Panc1 (cell line): ENCODE data around the gene IGSF11. TPM values are rescaled to one million over a fixed set of nuclear protein-coding genes. Genes with fewer than 3 reads are reported as not detected.

Source experiments
- ATAC-seq: fragments of 200-7000 bp; cut with Tn5 transposase; 2 replicates; pipeline ENCODE4 v1.9.1; 2020; ENCODE audit warnings: mild to moderate bottlenecking, moderate library complexity
- BruUV-seq: library from RNA; stranded (reverse); fragments of 400-500 nt; replicated peaks from 2 replicates; lab custom pipeline; 2021; lab: Mats Ljungman, UMichigan
- CTCF ChIA-PET: fragments of 300-600 bp; sonication (Branson Sonifier 250); formaldehyde crosslinking; loops from one replicate; lab custom pipeline; 2022; ENCODE audit warnings: antibody characterized with exemption; lab: Charles Lee
- POLR2A ChIA-PET: fragments of 300-600 bp; sonication (Branson Sonifier 250); formaldehyde crosslinking; loops from one replicate; lab custom pipeline; 2022; ENCODE audit warnings: antibody characterized with exemption; lab: Charles Lee
- DNase-seq: peaks from one replicate; pipeline ENCODE4 v3.0.0-alpha.2; 2010; ENCODE audit warnings: low read depth, low spot score
- H3K27ac ChIP-seq: 2 replicates; pipeline ENCODE4 v1.5.1; 2011; ENCODE audit warnings: mild to moderate bottlenecking, low read length, inconsistent platforms
- H3K27me3 ChIP-seq: fragments of 200-500 bp; sonication (Bioruptor generic); 2 replicates; pipeline ENCODE4 v1.6.0; 2014; ENCODE audit warnings: low read length, inconsistent platforms; ENCODE audit not compliant: control insufficient read depth, insufficient read depth
- H3K36me3 ChIP-seq: fragments of 200-500 bp; sonication (Bioruptor generic); 2 replicates; pipeline ENCODE4 v1.5.1; 2014; ENCODE audit warnings: inconsistent platforms, mild to moderate bottlenecking, low read length, moderate library complexity; ENCODE audit not compliant: control insufficient read depth, insufficient read depth
- H3K4me1 ChIP-seq: 2 replicates; pipeline ENCODE4 v1.5.1; 2011; ENCODE audit warnings: inconsistent platforms, mild to moderate bottlenecking, low read length, moderate library complexity; ENCODE audit not compliant: control insufficient read depth, insufficient read depth
- H3K4me3 ChIP-seq, 2 experiments: 2 replicates each; pipeline ENCODE4 v1.5.1; 2011 to 2012; ENCODE audit warnings: low read depth in 2 of 2, low read length in 2 of 2, mild to moderate bottlenecking in 2 of 2, inconsistent platforms in 1 of 2, moderate library complexity in 1 of 2
- H3K9me3 ChIP-seq: fragments of 200-500 bp; sonication (Bioruptor generic); 2 replicates; pipeline ENCODE4 v1.5.1; 2014; ENCODE audit warnings: low read depth, mild to moderate bottlenecking, inconsistent platforms, low read length, moderate library complexity; ENCODE audit not compliant: control insufficient read depth, insufficient read depth
- CTCF ChIP-seq: fragments of 450-650 bp; IDR thresholded peaks from 2 replicates; pipeline ENCODE4 v1.5.1; 2017; ENCODE audit warnings: mild to moderate bottlenecking
- POLR2AphosphoS5 ChIP-seq: IDR thresholded peaks from 2 replicates; pipeline ENCODE4 v1.6.1; 2012; ENCODE audit warnings: mild to moderate bottlenecking, low read depth, low read length, moderate library complexity
- SIN3A ChIP-seq: IDR thresholded peaks from 2 replicates; pipeline ENCODE4 v1.6.1; 2012; ENCODE audit warnings: low read depth, mild to moderate bottlenecking, low read length, moderate library complexity, borderline replicate concordance; ENCODE audit not compliant: insufficient read depth
- TCF7L2 ChIP-seq: IDR thresholded peaks from 2 replicates; pipeline ENCODE4 v1.6.1; 2011; ENCODE audit warnings: mild to moderate bottlenecking, low read depth, low read length, inconsistent platforms
- in situ Hi-C: cut with HindIII; loops from 2 replicates; pipeline ENCODE4 v1.10.0; 2016; ENCODE audit warnings: low sequenced_read_pairs, low pct_unique_long_range_greater_than_20kb
- intact Hi-C: fragments of 100-400 bp; cut with micrococcal nuclease; formaldehyde crosslinking; loops from one replicate; pipeline ENCODE4 v1.10.0; 2022; ENCODE audit not compliant: unreplicated experiment
- total RNA-seq: library from RNA; stranded (reverse); gene quantifications from one replicate; pipeline ENCODE4 v1.2.1, GENCODE V29; 2021; ENCODE audit not compliant: unreplicated experiment
- TF ChIP-seq, protein P1 (sequence below), 2 experiments: IDR thresholded peaks; 2 replicates each; pipeline ENCODE4 v1.6.1; 2011 to 2012; ENCODE audit warnings: low read depth in 2 of 2, control low read depth in 1 of 2, low read length in 1 of 2, mild to moderate bottlenecking in 1 of 2, moderate library complexity in 1 of 2; ENCODE audit not compliant: insufficient read depth in 1 of 2

The IGSF11 gene
- total RNA-seq, 1 experiment from 2014 or later, result 0.33 TPM

- H3K4me3 ChIP-seq, result no peak overlapping the region
- peaks cover 5% of the 10 kb centered on the region; the same call in 1 of the 2 replicates for H3K27me3 ChIP-seq
- in situ Hi-C loops (no loop called here), intact Hi-C loops (no loop called here)
- DNase-seq (no peak), ATAC-seq (no peak)
- BruUV-seq, result no TSS peak
- no peaks in the 10 kb centered on the region for H3K36me3 ChIP-seq
- H3K9me3 ChIP-seq, result no peaks in the 10 kb centered on the region
- POLR2A ChIA-PET, result no interaction called here
- H3K27ac ChIP-seq, result no peak overlapping the region
- CTCF ChIA-PET, result interaction anchor here (0.6 kb wide), 1 partner anchor 778 kb away, joined by 5 read pairs; no protein-coding TSS in a partner anchor
- no peak for TF ChIP-seq TCF7L2
- TF ChIP-seq, protein P1, sequence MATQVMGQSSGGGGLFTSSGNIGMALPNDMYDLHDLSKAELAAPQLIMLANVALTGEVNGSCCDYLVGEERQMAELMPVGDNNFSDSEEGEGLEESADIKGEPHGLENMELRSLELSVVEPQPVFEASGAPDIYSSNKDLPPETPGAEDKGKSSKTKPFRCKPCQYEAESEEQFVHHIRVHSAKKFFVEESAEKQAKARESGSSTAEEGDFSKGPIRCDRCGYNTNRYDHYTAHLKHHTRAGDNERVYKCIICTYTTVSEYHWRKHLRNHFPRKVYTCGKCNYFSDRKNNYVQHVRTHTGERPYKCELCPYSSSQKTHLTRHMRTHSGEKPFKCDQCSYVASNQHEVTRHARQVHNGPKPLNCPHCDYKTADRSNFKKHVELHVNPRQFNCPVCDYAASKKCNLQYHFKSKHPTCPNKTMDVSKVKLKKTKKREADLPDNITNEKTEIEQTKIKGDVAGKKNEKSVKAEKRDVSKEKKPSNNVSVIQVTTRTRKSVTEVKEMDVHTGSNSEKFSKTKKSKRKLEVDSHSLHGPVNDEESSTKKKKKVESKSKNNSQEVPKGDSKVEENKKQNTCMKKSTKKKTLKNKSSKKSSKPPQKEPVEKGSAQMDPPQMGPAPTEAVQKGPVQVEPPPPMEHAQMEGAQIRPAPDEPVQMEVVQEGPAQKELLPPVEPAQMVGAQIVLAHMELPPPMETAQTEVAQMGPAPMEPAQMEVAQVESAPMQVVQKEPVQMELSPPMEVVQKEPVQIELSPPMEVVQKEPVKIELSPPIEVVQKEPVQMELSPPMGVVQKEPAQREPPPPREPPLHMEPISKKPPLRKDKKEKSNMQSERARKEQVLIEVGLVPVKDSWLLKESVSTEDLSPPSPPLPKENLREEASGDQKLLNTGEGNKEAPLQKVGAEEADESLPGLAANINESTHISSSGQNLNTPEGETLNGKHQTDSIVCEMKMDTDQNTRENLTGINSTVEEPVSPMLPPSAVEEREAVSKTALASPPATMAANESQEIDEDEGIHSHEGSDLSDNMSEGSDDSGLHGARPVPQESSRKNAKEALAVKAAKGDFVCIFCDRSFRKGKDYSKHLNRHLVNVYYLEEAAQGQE (IDR thresholded peaks at IDR 0.05; ENCODE audit: insufficient read depth in 1 of 2, low read depth in 2 of 2, low read length in 1 of 2), result no peak
- no peak for TF ChIP-seq SIN3A
- TF ChIP-seq CTCF, result no peak
- no peak for TF ChIP-seq POLR2AphosphoS5
- H3K4me1 ChIP-seq, result no peaks in the 10 kb centered on the region
Measured at GRCh38 chr3:119042162-119042561, 7.5 kb upstream of the IGSF11 start.

- in situ Hi-C loops (no loop called here), intact Hi-C loops (loop anchor here (2.0 kb wide), 1 partner anchor 150 kb away; no protein-coding TSS in a partner anchor)
- Histone ChIP-seq H3K9me3 (no peaks in the 10 kb centered on the region), H3K4me1 (peaks cover 3% of the 10 kb centered on the region; the same call in 1 of the 2 replicates), H3K27ac (no peak overlapping the region), H3K36me3 (no peaks in the 10 kb centered on the region), H3K4me3 (peak overlapping the region; percentile 50 to 54), H3K27me3 (peaks cover 42% of the 10 kb centered on the region)
- TF ChIP-seq CTCF (peak; percentile 78), POLR2AphosphoS5 (no peak)
- ATAC-seq (no peak; the same call in 1 of the 2 replicates), DNase-seq (no peak)
- CTCF ChIA-PET, result interaction anchor here (0.5 to 2.7 kb wide), 6 partner anchors 58 to 211 kb away, joined by 3 to 20 read pairs (median 8); no protein-coding TSS in a partner anchor
- no TSS peak for BruUV-seq
- POLR2A ChIA-PET, result no interaction called here
Measured at GRCh38 chr3:119035014-119035346, 334 bp upstream of the IGSF11 start.
